Endothelial cell (in vitro differentiated cells): ENCODE data around the gene ARID1B. TPM values are rescaled to one million over a fixed set of nuclear protein-coding genes. Genes with fewer than 3 reads are reported as not detected.
A peak's percentile ranks its signal among the peaks of the same experiment; 100 is the strongest.

Source experiments
- DNase-seq: peaks from one replicate; pipeline ENCODE4 v3.0.0; 2021; ENCODE audit warnings: low spot score
- H3K27ac Mint-ChIP-seq: one replicate; pipeline ENCODE4 v1.8.0; 2021; ENCODE audit warnings: mixed read lengths, inconsistent platforms; ENCODE audit not compliant: unreplicated experiment
- H3K27me3 Mint-ChIP-seq: one replicate; pipeline ENCODE4 v1.8.0; 2021; ENCODE audit warnings: mild to moderate bottlenecking, moderate library complexity, mixed read lengths, inconsistent platforms; ENCODE audit not compliant: unreplicated experiment
- H3K36me3 Mint-ChIP-seq: one replicate; pipeline ENCODE4 v1.8.0; 2021; ENCODE audit warnings: mild to moderate bottlenecking, low read depth, mixed read lengths, inconsistent platforms; ENCODE audit not compliant: unreplicated experiment
- H3K4me1 Mint-ChIP-seq: one replicate; pipeline ENCODE4 v1.8.0; 2021; ENCODE audit warnings: mild to moderate bottlenecking, mixed read lengths, inconsistent platforms; ENCODE audit not compliant: unreplicated experiment
- H3K4me3 Mint-ChIP-seq: one replicate; pipeline ENCODE4 v1.8.0; 2021; ENCODE audit warnings: mild to moderate bottlenecking, mixed read lengths, inconsistent platforms; ENCODE audit not compliant: unreplicated experiment
- H3K9me3 Mint-ChIP-seq: one replicate; pipeline ENCODE4 v1.8.0; 2021; ENCODE audit warnings: mixed read lengths, inconsistent platforms; ENCODE audit not compliant: unreplicated experiment
- CTCF ChIP-seq: fragments of 200-600 bp; sonication (generic); IDR thresholded peaks from one replicate; pipeline ENCODE4 v1.5.0; 2021; ENCODE audit warnings: antibody characterized with exemption; ENCODE audit not compliant: unreplicated experiment
- total RNA-seq: library from RNA; stranded (reverse); fragmentation: NEBNext Ultra II Directional; extraction: Animal tissue kit (Norgen Biotek cat#: 25700); gene quantifications from one replicate; pipeline ENCODE4 v1.2.1, GENCODE V29; 2021; ENCODE audit not compliant: unreplicated experiment

The ARID1B gene
- total RNA-seq, 1 donor from 2014 or later, result 104 TPM

- no peak overlapping the region for H3K4me3 Mint-ChIP-seq
These were observed 452.5 kb downstream of the ARID1B start for GRCh38 chr6:157229713-157230112.

GRCh38 chr6:157230910-157231309, 453.7 kb downstream of the ARID1B start:
- Mint-ChIP-seq H3K4me3 (no peak overlapping the region), H3K4me1 (peaks cover 10% of the 10 kb centered on the region), H3K36me3 (peaks cover 5% of the 10 kb centered on the region), H3K27ac (no peak overlapping the region), H3K27me3 (peaks cover 29% of the 10 kb centered on the region), H3K9me3 (no peaks in the 10 kb centered on the region)
- no peak for TF ChIP-seq CTCF
- no peak for DNase-seq

More at GRCh38 chr6:157229713-157230112, 452.5 kb downstream of the ARID1B start:
- no peak for TF ChIP-seq CTCF
- Mint-ChIP-seq H3K4me1 (peaks cover 2% of the 10 kb centered on the region), H3K27me3 (peaks cover 22% of the 10 kb centered on the region), H3K27ac (no peak overlapping the region), H3K36me3 (peaks cover 5% of the 10 kb centered on the region), H3K9me3 (no peaks in the 10 kb centered on the region)
- no peak for DNase-seq

GRCh38 chr6:157232161-157232895, 455.1 kb downstream of the ARID1B start:
- H3K9me3 Mint-ChIP-seq, result no peaks in the 10 kb centered on the region
- no peak overlapping the region for H3K27ac Mint-ChIP-seq
- DNase-seq, result no peak
- peaks cover 35% of the 10 kb centered on the region for H3K27me3 Mint-ChIP-seq
- peaks cover 15% of the 10 kb centered on the region for H3K4me1 Mint-ChIP-seq
- no peak overlapping the region for H3K4me3 Mint-ChIP-seq
- TF ChIP-seq CTCF, result no peak
- H3K36me3 Mint-ChIP-seq, result peaks cover 4% of the 10 kb centered on the region

GRCh38 chr6:157233156-157233555, 456.0 kb downstream of the ARID1B start:
- no peak overlapping the region for H3K4me3 Mint-ChIP-seq
- no peak for DNase-seq
- peaks cover 39% of the 10 kb centered on the region for H3K27me3 Mint-ChIP-seq
- peaks cover 6% of the 10 kb centered on the region for H3K36me3 Mint-ChIP-seq
- no peak overlapping the region for H3K27ac Mint-ChIP-seq
- peaks cover 16% of the 10 kb centered on the region for H3K4me1 Mint-ChIP-seq
- TF ChIP-seq CTCF, result no peak
- H3K9me3 Mint-ChIP-seq, result no peaks in the 10 kb centered on the region

GRCh38 chr6:157233686-157234085, 456.5 kb downstream of the ARID1B start:
- no peak for TF ChIP-seq CTCF
- Mint-ChIP-seq H3K36me3 (peaks cover 9% of the 10 kb centered on the region), H3K27me3 (peaks cover 42% of the 10 kb centered on the region), H3K4me1 (peaks cover 16% of the 10 kb centered on the region), H3K9me3 (no peaks in the 10 kb centered on the region), H3K4me3 (peak overlapping the region; percentile 73), H3K27ac (no peak overlapping the region)
- DNase-seq, result no peak
